Common myeloid progenitor, CD34-positive (primary cell): ENCODE results near the gene PROKR1.

ENCODE experiments used
- CTCF ChIA-PET: fragments of 350-600 bp; sonication (Branson Sonifier 250); formaldehyde crosslinking; loops from one replicate; lab custom pipeline; 2021; ENCODE audit warnings: antibody characterized with exemption; lab: Charles Lee
- POLR2A ChIA-PET: fragments of 350-600 bp; sonication (Branson Sonifier 250); formaldehyde crosslinking; loops from one replicate; lab custom pipeline; 2021; ENCODE audit warnings: antibody characterized with exemption; lab: Charles Lee
- DNase-seq, 3 donors: peaks; one replicate each; pipeline versions ENCODE4 v3.0.0 to v3.0.0-alpha.2; 2013
- H3K27ac ChIP-seq, 2 experiments: 1 replicate in 1 of 2; 2 replicates in 1 of 2; pipeline ENCODE4 v1.7.0; 2013; ENCODE audit warnings: inconsistent platforms in 2 of 2, low read length in 2 of 2, mild to moderate bottlenecking in 2 of 2, low read depth in 1 of 2, moderate library complexity in 1 of 2; ENCODE audit not compliant: severe bottlenecking in 2 of 2, insufficient read depth in 1 of 2, poor library complexity in 1 of 2
- H3K27me3 ChIP-seq, 5 experiments: replicated peaks in 2 of 5; 1 replicate in 3 of 5; 2 replicates in 2 of 5; pipeline versions ENCODE4 v1.6.1 to v1.7.0; 2013; ENCODE audit warnings: low read length in 4 of 5, mild to moderate bottlenecking in 2 of 5, moderate library complexity in 2 of 5, inconsistent platforms in 1 of 5; ENCODE audit not compliant: insufficient read depth in 5 of 5, control insufficient read depth in 4 of 5
- H3K36me3 ChIP-seq, 4 experiments: 1 replicate in 2 of 4; 2 replicates in 2 of 4; pipeline versions ENCODE4 v1.6.1 to v1.7.0; 2013; ENCODE audit warnings: low read length in 3 of 4, control low read depth in 1 of 4, mild to moderate bottlenecking in 1 of 4; ENCODE audit not compliant: control insufficient read depth in 4 of 4, insufficient read depth in 4 of 4
- H3K4me1 ChIP-seq, 4 experiments: 1 replicate in 3 of 4; 2 replicates in 1 of 4; pipeline versions ENCODE4 v1.6.1 to v1.7.1; 2013; ENCODE audit warnings: low read length in 3 of 4, mild to moderate bottlenecking in 3 of 4, control low read depth in 1 of 4, inconsistent platforms in 1 of 4, moderate library complexity in 1 of 4; ENCODE audit not compliant: control insufficient read depth in 4 of 4, insufficient read depth in 4 of 4; ENCODE audit errors: control extremely low read depth in 1 of 4
- H3K4me3 ChIP-seq, 7 experiments: 1 replicate in 4 of 7; 2 replicates in 3 of 7; pipeline versions ENCODE4 v1.5.1 to v1.7.0; 2013; ENCODE audit warnings: mild to moderate bottlenecking in 7 of 7, low read length in 6 of 7, moderate library complexity in 6 of 7, inconsistent platforms in 2 of 7, low read depth in 2 of 7, control low read depth in 1 of 7; ENCODE audit not compliant: insufficient read depth in 4 of 7, control insufficient read depth in 1 of 7; ENCODE audit errors: extremely low read depth in 1 of 7
- H3K9me3 ChIP-seq, 5 experiments: 1 replicate in 4 of 5; 2 replicates in 1 of 5; pipeline versions ENCODE4 v1.6.1 to v1.7.1; 2013; ENCODE audit warnings: low read length in 4 of 5, mild to moderate bottlenecking in 2 of 5, inconsistent platforms in 1 of 5, low read depth in 1 of 5, moderate library complexity in 1 of 5; ENCODE audit not compliant: control insufficient read depth in 4 of 5, insufficient read depth in 2 of 5; ENCODE audit errors: control extremely low read depth in 1 of 5
- WGBS: methylation state at CpG from one replicate; pipeline ENCODE4 v1.1.5; 2013; ENCODE audit not compliant: insufficient coverage; 5-methylcytosine and 5-hydroxymethylcytosine counted together

Gene PROKR1

GRCh38 chr2:68627615-68628014 is 15.8 kb upstream of the PROKR1 start:
- Histone ChIP-seq H3K9me3 (peaks cover 2 to 9% (median 3%) of the 10 kb centered on the region in 5 experiments), H3K27ac (no peak overlapping the region), H3K4me1 (no peaks in the 10 kb centered on the region), H3K4me3 (no peak overlapping the region), H3K27me3 (no peaks in the 10 kb centered on the region), H3K36me3 (no peaks in the 10 kb centered on the region)
- WGBS, result 100% methylated on average over 2 of the region's 3 CpGs
- ChIA-PET POLR2A (no interaction called here), CTCF (interaction anchor here (0.9 to 1.2 kb wide), 2 partner anchors 41 to 83 kb away, joined by 3 read pairs; no protein-coding TSS in a partner anchor)
- no peak for DNase-seq

GRCh38 chr2:68632021-68632420 is 11.4 kb upstream of the PROKR1 start:
- peaks cover 0 to 3% (median 0%) of the 10 kb centered on the region in 5 experiments for H3K9me3 ChIP-seq
- ChIA-PET CTCF (no interaction called here), POLR2A (no interaction called here)
- H3K36me3 ChIP-seq, result no peaks in the 10 kb centered on the region
- no peak overlapping the region for H3K27ac ChIP-seq
- no peaks in the 10 kb centered on the region for H3K27me3 ChIP-seq
- 71% methylated on average over 3 of the region's 3 CpGs for WGBS
- no peak overlapping the region for H3K4me3 ChIP-seq
- no peak for DNase-seq
- H3K4me1 ChIP-seq, result no peaks in the 10 kb centered on the region

GRCh38 chr2:68637047-68637446 is 6.3 kb upstream of the PROKR1 start:
- no peaks in the 10 kb centered on the region for H3K4me1 ChIP-seq
- 63% methylated on average over 1 of the region's 3 CpGs for WGBS
- peaks cover 0 to 13% (median 2%) of the 10 kb centered on the region in 5 experiments for H3K9me3 ChIP-seq
- no peak overlapping the region for H3K4me3 ChIP-seq
- no peak for DNase-seq
- CTCF ChIA-PET, result no interaction called here
- no peaks in the 10 kb centered on the region for H3K36me3 ChIP-seq
- POLR2A ChIA-PET, result no interaction called here
- no peak overlapping the region for H3K27ac ChIP-seq
- H3K27me3 ChIP-seq, result peaks cover 0 to 2% (median 2%) of the 10 kb centered on the region in 5 experiments

GRCh38 chr2:68643874-68644485 is 601 bp downstream of the PROKR1 start:
- ChIA-PET POLR2A (no interaction called here), CTCF (interaction anchor here (1.2 to 3.5 kb wide), 3 partner anchors 9 to 156 kb away, joined by 4 to 14 read pairs (median 4); no protein-coding TSS in a partner anchor)
- no peak overlapping the region for H3K27ac ChIP-seq
- H3K36me3 ChIP-seq, result no peaks in the 10 kb centered on the region
- peaks cover 0 to 17% (median 14%) of the 10 kb centered on the region in 4 experiments for H3K4me1 ChIP-seq
- H3K27me3 ChIP-seq, result peaks cover 8 to 43% (median 25%) of the 10 kb centered on the region in 5 experiments
- peaks cover 0 to 21% (median 4%) of the 10 kb centered on the region in 5 experiments for H3K9me3 ChIP-seq
- peak overlapping the region; percentile 19 to 72 (median 56) for H3K4me3 ChIP-seq
- WGBS, result 12% methylated on average over 10 of the region's 17 CpGs
- no peak for DNase-seq

- peaks cover 0 to 17% (median 14%) of the 10 kb centered on the region in 4 experiments for H3K4me1 ChIP-seq
- POLR2A ChIA-PET, result no interaction called here
- H3K9me3 ChIP-seq, result peaks cover 0 to 21% (median 4%) of the 10 kb centered on the region in 5 experiments
- no peak overlapping the region for H3K27ac ChIP-seq
- peak in 1 of 3 donors; percentile 29 for DNase-seq
- CTCF ChIA-PET, result interaction anchor here (1.1 to 4.1 kb wide), 7 partner anchors 64 to 183 kb away, joined by 3 to 14 read pairs (median 4); no protein-coding TSS in a partner anchor
- peaks cover 8 to 43% (median 25%) of the 10 kb centered on the region in 5 experiments for H3K27me3 ChIP-seq
- no peak overlapping the region for H3K4me3 ChIP-seq
- H3K36me3 ChIP-seq, result no peaks in the 10 kb centered on the region
Observed at GRCh38 chr2:68645523-68645922, 2.1 kb downstream of the PROKR1 start.

GRCh38 chr2:68646303-68646702 is 2.9 kb downstream of the PROKR1 start:
- Histone ChIP-seq H3K9me3 (peaks cover 0 to 15% (median 4%) of the 10 kb centered on the region in 5 experiments), H3K27ac (no peak overlapping the region), H3K4me3 (no peak overlapping the region), H3K36me3 (no peaks in the 10 kb centered on the region), H3K27me3 (peaks cover 8 to 43% (median 25%) of the 10 kb centered on the region in 5 experiments), H3K4me1 (peaks cover 0 to 23% (median 14%) of the 10 kb centered on the region in 4 experiments)
- DNase-seq, result peak in 2 of 3 donors; percentile 33 to 37
- ChIA-PET POLR2A (no interaction called here), CTCF (interaction anchor here (0.8 to 4.1 kb wide), 10 partner anchors 51 to 184 kb away, joined by 3 to 14 read pairs (median 4); no protein-coding TSS in a partner anchor)
- WGBS, result 94% methylated on average over 3 of the region's 3 CpGs

GRCh38 chr2:68650645-68651044 is 7.3 kb downstream of the PROKR1 start:
- CTCF ChIA-PET, result interaction anchor here (1.0 kb wide), 1 partner anchor 12 kb away, joined by 3 read pairs; no protein-coding TSS in a partner anchor

More at GRCh38 chr2:68650645-68651044, 7.3 kb downstream of the PROKR1 start:
- H3K27me3 ChIP-seq, result peaks cover 0 to 7% (median under 1%) of the 10 kb centered on the region in 5 experiments
- peaks cover 7 to 40% (median 22%) of the 10 kb centered on the region in 4 experiments for H3K4me1 ChIP-seq
- H3K27ac ChIP-seq, result no peak overlapping the region
- no peak overlapping the region for H3K4me3 ChIP-seq
- no peaks in the 10 kb centered on the region for H3K36me3 ChIP-seq
- WGBS, result 100% methylated on average over 1 of the region's 1 CpG
- H3K9me3 ChIP-seq, result no peaks in the 10 kb centered on the region
- DNase-seq, result no peak
- POLR2A ChIA-PET, result no interaction called here
